Measurements from ENCODE around the gene MEGF6.

The MEGF6 gene

DNA sequence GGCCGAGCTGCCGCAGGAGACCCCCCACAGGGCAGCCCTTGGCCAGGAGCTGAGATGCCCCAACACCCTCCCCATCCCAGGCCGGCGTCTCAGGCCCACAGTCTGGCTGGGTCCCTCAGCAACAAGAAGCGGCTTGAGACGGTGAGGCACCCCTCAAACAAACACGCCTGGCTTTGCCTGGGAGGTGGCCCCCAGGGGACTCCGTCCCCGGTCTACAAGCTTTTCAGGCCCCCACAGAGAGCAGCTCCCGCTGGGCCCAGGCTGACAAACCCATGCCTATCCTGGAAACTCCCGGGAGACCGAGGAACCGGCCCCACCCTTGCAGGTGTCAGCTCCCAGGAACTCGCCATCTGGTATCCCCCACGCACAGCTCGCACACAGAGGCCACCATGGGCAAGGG lies 89.9 kb downstream of the MEGF6 start:
- no peak for DNase-seq (ENCODE audit: low read depth in 2 of 2)

- no peak for DNase-seq (ENCODE audit: low read depth in 2 of 2)
Measured at GRCh38 chr1:3520419-3521378, 90.6 kb downstream of the MEGF6 start.

DNA sequence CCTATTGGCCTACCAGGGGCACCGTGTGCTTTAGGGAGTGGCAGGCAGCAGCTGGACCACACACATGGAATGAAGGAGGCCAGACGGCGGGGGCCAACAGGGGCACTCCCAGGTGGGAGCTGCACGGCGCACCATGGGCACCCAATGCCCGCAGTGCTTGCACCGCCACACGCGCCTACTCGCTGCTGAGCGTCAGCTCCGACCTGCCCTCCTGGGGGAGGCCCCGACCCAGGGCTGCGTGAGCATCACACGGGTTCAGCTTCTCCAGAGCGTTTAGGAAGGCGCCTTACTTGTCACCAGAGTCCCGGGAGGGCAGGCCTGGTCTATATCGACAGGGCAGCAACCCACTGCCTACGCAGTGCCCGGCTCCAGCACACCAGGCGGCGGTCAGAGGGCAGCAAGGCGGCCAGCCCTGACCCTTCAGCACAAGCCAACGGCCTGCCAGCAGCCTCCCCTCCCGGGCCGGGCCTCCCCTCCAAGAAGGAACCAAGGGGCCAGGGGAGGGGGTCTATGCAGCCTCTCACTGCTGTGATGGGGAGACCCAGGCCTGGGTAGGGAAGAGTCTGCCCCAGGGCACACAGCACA lies 91.9 kb downstream of the MEGF6 start:
- no peak for DNase-seq (ENCODE audit: low read depth in 2 of 2)

- no peak for DNase-seq (ENCODE audit: low read depth in 2 of 2)
Measured at GRCh38 chr1:3518756-3519155, 92.6 kb downstream of the MEGF6 start.

- no peak for DNase-seq (ENCODE audit: low read depth in 2 of 2)
Measured at GRCh38 chr1:3518256-3518655, 93.1 kb downstream of the MEGF6 start.

DNA sequence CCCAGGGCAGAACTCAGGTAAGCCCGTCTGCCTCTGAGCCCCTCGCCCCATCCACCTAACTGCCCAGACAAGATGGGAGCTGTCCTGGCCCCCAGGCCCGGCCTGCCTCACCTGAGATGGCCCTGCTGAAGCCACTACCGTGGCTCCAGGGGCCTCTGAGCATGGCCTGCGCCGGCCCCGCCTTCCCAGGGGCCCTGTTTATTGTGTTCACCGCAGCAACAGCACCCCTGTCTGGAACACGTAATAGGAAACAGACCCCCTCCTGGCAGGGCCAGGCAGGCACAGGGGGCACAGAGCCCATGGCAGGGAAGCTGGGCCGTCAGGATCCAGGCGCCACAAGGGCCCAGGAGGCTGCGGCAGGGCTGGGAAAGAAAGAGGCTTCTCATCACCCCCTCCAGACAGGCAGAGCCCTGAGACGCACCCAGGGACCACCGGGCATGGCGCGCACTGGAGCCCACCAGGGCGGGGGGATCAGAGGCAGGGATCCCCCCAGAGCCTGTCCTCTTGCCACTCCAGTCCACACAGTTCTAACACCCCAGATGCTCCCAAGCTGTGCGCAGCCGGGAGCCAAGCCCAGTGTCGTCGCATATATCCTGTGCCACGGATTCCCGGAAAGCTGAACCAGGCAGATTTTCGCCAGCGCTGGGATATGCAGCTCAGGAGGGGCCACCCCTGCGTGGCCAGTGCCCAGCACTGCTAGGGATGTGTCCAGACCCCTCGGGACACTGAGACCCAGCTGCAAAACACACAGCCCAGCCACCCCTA lies 94.2 kb downstream of the MEGF6 start:
- DNase-seq (ENCODE audit: low read depth in 2 of 2), result no peak

DNA sequence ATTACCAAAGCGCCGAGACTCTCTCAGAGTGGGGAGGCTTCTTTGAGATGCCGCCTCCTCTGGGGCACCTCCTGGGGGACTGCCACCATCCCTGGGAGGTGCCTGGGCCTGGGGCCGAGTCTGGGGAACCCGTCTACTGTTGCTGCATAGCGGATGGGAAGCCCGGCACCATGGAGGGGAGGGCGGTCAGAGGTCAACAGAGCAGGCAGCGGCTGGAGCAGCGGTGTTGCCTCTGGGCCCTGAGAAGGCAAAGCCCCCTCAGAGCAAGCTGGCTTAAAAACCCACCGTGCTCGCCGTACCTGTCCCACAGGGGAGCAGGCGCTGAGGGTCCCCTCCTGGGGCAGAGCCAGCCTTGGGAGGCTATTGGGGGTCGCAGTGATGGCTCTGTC lies 94.8 kb downstream of the MEGF6 start:
- DNase-seq (ENCODE audit: low read depth in 2 of 2), result no peak

- DNase-seq (ENCODE audit: low read depth in 2 of 2), result no peak
Measured at GRCh38 chr1:3515774-3516480, 95.4 kb downstream of the MEGF6 start.

DNA sequence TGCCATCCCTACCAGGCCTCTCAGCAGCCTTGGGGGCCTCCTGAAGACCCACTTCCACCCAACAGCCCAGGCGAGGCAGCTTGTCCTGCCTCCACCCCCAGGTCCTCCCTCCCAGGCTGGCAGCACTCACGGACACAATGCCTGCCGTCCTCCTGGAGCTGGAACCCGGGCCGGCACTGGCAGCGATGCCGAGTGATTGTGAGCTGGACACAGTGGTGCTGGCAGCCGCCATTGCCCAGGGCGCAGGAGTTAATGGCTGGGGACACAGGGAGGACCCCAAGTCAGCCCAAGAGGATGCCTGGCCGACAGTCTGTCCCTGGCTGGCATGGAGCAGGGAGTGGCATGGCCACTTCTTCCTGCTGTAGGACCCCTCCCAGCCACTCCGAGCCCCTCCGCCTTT lies 96.0 kb downstream of the MEGF6 start:
- DNase-seq (ENCODE audit: low read depth in 2 of 2), result no peak

GRCh38 chr1:3514404-3514803 lies 96.9 kb downstream of the MEGF6 start:
- DNase-seq (ENCODE audit: low read depth in 2 of 2), result no peak

DNA sequence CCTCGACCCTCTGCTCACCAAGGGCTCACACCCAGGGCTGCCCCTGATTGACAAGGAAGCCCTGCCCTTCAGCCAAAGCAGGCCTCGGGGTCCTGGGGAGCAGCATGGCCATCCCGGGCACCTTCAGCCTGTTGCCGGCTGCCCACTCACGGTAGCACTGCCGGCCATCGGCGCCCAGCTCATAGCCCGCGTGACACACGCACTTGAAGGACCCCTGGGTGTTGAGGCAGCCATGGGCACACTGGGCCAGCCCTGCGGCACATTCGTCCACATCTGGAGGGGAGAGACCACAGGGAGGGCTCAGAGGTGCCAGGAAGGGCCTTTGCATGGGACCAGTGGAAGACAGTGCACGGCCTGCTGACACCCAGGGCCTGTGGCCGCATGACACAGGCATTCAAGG lies 99.5 kb downstream of the MEGF6 start:
- DNase-seq (ENCODE audit: low read depth in 2 of 2), result no peak

DNA sequence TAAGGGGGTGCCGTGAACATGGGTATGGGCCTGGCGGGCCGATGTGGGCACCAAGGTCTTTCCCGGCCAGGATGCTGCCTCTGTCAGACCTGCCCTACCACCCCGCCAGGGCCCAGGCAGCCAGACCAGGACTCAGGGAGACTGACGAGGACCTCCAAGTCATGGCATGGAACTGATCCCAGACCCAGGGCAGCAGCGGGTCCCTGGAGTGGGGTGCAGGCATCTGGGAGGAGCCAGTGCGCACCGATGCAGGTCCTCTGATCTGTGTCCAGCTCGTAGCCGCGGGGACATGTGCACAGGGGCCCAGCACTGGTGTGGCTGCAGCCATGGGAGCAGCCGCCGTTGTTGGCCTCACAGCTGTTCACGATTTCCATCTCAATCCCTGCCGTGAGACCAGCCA lies 100.0 kb downstream of the MEGF6 start:
- DNase-seq (ENCODE audit: low read depth in 2 of 2), result no peak

DNA sequence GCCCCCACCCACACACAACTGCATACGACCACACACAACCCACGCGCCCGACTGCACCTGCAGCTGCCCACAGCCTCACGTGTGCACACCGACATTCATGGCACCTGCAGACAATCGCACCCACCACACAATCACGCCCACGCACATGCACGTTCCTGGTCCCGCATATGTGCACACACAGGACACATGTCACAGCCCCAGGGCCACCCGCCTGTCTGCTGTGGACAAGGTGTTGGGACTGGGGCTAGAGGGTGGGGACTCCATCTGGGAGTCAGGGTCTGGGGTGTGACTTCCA lies 100.4 kb downstream of the MEGF6 start:
- DNase-seq (ENCODE audit: low read depth in 2 of 2), result no peak

- no peak for DNase-seq (ENCODE audit: low read depth in 2 of 2)
Measured at GRCh38 chr1:3510136-3510955, 101.0 kb downstream of the MEGF6 start.

DNA sequence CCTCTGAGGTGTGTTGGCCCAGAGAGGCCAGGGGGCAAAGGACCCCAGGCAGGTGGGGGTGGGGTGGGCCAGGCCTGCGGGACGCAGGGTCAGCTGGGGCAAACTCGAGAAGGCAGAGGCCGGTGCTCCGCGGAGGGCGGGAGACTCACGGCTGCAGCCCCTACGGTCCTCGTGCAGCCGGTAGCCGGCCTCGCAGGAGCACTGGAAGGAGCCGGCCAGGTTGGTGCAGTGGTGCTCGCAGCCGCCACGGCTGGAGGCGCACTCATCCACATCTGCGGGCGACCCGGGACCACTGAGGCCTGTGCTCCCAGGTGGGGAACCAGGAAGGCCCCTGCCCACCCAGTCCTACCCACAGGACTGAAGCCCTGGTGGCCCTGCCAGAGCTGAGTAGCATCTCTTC lies 101.6 kb downstream of the MEGF6 start:
- DNase-seq (ENCODE audit: low read depth in 2 of 2), result no peak

- DNase-seq (ENCODE audit: low read depth in 2 of 2), result no peak
Measured at GRCh38 chr1:3508757-3509415, 102.4 kb downstream of the MEGF6 start.

DNA sequence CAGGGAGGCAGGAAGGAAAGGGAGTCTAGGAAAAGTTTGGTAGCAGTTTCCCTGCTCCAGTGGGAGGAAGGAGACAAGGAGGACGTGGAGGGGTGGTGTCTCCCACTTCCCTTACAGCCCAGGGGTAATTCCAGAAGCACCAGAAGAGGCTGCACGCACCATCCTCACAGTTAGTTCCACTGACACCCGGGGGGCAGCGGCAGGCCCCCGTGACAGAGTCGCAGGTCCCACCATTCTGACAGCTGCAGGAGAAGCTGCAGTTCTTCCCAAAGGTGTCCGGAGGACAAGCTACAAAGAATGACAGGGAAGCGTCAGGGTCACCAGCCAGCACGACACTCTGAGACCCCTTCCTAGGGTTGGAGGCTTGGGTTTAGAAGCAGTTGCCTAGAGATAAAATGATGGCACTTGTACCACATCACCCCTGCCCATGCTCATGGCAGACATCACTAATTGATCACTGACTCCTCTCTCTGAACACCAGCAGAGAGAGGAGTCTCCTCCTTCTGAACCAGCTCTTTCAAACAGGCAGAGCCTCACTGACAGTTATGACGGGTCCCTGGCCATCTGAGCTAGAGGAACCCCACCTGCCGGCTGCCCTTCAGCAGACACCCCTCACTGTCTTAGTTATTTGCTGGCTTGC lies 103.6 kb downstream of the MEGF6 start:
- DNase-seq (ENCODE audit: low read depth in 2 of 2), result no peak

GRCh38 chr1:3506943-3507342 lies 104.4 kb downstream of the MEGF6 start:
- DNase-seq (ENCODE audit: low read depth in 2 of 2), result no peak

DNA sequence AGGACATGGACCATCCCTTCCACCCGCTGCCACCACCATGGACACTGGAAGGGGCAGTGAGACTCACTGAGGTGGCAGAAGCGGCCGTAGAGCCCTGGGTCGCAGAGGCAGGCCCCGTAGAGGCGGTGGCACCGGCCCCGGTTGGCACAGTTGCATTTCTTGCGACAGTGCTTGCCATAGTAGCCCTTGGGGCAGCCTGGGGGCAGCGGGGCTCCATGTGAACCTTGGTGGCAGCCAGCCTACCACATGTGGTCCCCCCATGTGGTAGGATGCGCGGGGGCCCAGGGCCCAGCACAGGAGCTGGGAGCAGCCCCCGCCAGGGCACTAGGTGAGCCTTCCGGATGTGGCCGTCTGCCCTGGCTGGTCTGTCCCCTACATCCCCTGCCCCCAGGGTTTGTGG lies 105.3 kb downstream of the MEGF6 start:
- DNase-seq (ENCODE audit: low read depth in 2 of 2), result no peak

DNA sequence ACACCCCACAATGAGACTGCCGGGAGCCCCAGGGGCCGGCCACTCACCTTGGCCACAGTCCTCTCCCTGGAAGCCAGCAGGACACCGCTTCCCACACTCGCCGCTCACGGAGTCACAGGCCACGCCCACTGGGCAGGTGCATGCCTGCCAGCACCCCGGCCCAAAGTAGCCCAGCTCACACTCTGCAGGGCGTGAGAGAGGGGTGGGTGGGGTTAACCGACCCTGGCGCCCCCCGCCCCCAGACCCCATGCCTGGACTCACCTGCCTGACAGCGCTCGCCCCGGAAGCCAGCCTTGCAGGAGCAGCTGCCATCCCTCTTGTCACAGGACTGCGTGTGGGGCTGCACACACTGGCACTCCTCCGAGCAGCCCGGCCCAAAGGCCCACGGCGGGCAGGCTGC lies 106.1 kb downstream of the MEGF6 start:
- no peak for DNase-seq (ENCODE audit: low read depth in 2 of 2)

DNA sequence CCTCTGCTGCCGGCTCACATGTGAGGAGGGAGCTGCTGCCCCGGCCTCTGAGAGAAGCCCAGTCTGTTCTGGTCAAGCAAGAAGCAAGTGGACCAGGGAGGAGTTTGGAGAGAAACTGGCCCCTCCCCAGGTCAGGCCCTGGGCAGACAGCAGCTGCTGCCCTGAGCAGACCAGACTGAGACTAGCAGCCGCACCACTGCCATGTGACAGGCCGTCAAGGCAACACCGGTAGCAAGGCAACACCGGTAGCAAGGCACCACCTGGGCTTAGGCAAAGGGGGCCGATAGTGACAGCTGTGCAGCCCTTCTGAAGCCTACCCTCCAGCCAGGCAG lies 106.5 kb downstream of the MEGF6 start:
- no peak for DNase-seq (ENCODE audit: low read depth in 2 of 2)
